DOHH2 (cell line): ENCODE results near the gene BAZ2B.

ENCODE experiments used
- H3F3A ChIP-seq: fragments of 200-600 bp; sonication (generic), shearing (Covaris generic); 2 replicates; pipeline ENCODE4 v1.6.0; 2016; ENCODE audit warnings: antibody characterized with exemption, mild to moderate bottlenecking; ENCODE audit not compliant: control insufficient read depth, insufficient read depth
- H3K27ac ChIP-seq: fragments of 200-600 bp; sonication (generic); 2 replicates; pipeline ENCODE4 v1.5.1; 2014; ENCODE audit warnings: low read depth, mild to moderate bottlenecking, low read length, moderate library complexity
- H3K27me3 ChIP-seq: fragments of 200-600 bp; sonication (generic); 2 replicates; pipeline ENCODE4 v1.6.1; 2014; ENCODE audit warnings: mild to moderate bottlenecking, low read length, mixed read lengths; ENCODE audit not compliant: control insufficient read depth
- H3K36me3 ChIP-seq: fragments of 200-600 bp; sonication (generic); 2 replicates; pipeline ENCODE4 v1.6.1; 2014; ENCODE audit warnings: mild to moderate bottlenecking, low read length, moderate library complexity, mixed read lengths; ENCODE audit not compliant: control insufficient read depth
- H3K4me1 ChIP-seq: fragments of 200-600 bp; sonication (generic); 2 replicates; pipeline ENCODE4 v1.6.1; 2014; ENCODE audit warnings: mild to moderate bottlenecking, low read length, mixed read lengths; ENCODE audit not compliant: control insufficient read depth
- H3K4me2 ChIP-seq: fragments of 200-600 bp; sonication (generic); 2 replicates; pipeline ENCODE4 v1.6.0; 2014; ENCODE audit warnings: mild to moderate bottlenecking, low read length, moderate library complexity
- H3K4me3 ChIP-seq: fragments of 200-600 bp; sonication (generic); 2 replicates; pipeline ENCODE4 v1.5.1; 2014; ENCODE audit warnings: mild to moderate bottlenecking, low read length, mixed read lengths
- H3K79me2 ChIP-seq: fragments of 200-600 bp; sonication (generic); 2 replicates; pipeline ENCODE4 v1.6.1; 2014; ENCODE audit warnings: mild to moderate bottlenecking, low read length, mixed read lengths; ENCODE audit not compliant: control insufficient read depth
- H3K9me2 ChIP-seq: fragments of 200-600 bp; sonication (generic); replicated peaks from 2 replicates; pipeline ENCODE4 v1.6.1; 2014; ENCODE audit warnings: mild to moderate bottlenecking, low read length, mixed read lengths; ENCODE audit not compliant: control insufficient read depth
- H3K9me3 ChIP-seq: fragments of 200-600 bp; sonication (generic); 2 replicates; pipeline ENCODE4 v1.6.1; 2014; ENCODE audit warnings: antibody characterized with exemption, low read length, mixed read lengths; ENCODE audit not compliant: control insufficient read depth, insufficient read depth
- H4K20me1 ChIP-seq: fragments of 200-600 bp; sonication (generic); 2 replicates; pipeline ENCODE4 v1.6.0; 2014; ENCODE audit warnings: low read depth, mild to moderate bottlenecking, antibody characterized with exemption, low read length, moderate library complexity; ENCODE audit not compliant: control insufficient read depth, insufficient read depth
- CTCF ChIP-seq: fragments of 200-600 bp; sonication (generic); IDR thresholded peaks from one replicate; pipeline ENCODE4 v1.5.1; 2014; ENCODE audit warnings: antibody characterized with exemption, mild to moderate bottlenecking, low read depth, low read length; ENCODE audit not compliant: poor library complexity, severe bottlenecking
- EZH2phosphoT487 ChIP-seq: fragments of 200-600 bp; sonication (generic); IDR thresholded peaks from 2 replicates; pipeline ENCODE4 v1.6.1; 2017; ENCODE audit warnings: borderline replicate concordance, mild to moderate bottlenecking, antibody characterized with exemption, low read length, moderate library complexity, mixed read lengths

The BAZ2B gene

GRCh38 chr2:159275111-159275510 is 341.2 kb downstream of the BAZ2B start:
- Histone ChIP-seq H3K4me2 (no peak overlapping the region), H4K20me1 (no peaks in the 10 kb centered on the region), H3F3A (no peaks in the 10 kb centered on the region), H3K27me3 (no peaks in the 10 kb centered on the region), H3K27ac (no peak overlapping the region), H3K4me1 (no peaks in the 10 kb centered on the region), H3K9me2 (no peaks in the 10 kb centered on the region), H3K9me3 (no peaks in the 10 kb centered on the region), H3K36me3 (no peaks in the 10 kb centered on the region), H3K4me3 (no peak overlapping the region), H3K79me2 (no peaks in the 10 kb centered on the region)
- TF ChIP-seq CTCF (no peak), EZH2phosphoT487 (no peak)

- H3K36me3 ChIP-seq, result no peaks in the 10 kb centered on the region
- no peak for TF ChIP-seq CTCF
- H3K9me2 ChIP-seq, result no peaks in the 10 kb centered on the region
- no peaks in the 10 kb centered on the region for H3F3A ChIP-seq
- H3K79me2 ChIP-seq, result no peaks in the 10 kb centered on the region
- no peaks in the 10 kb centered on the region for H3K4me1 ChIP-seq
- H3K4me2 ChIP-seq, result no peak overlapping the region
- no peak overlapping the region for H3K27ac ChIP-seq
- no peak overlapping the region for H3K4me3 ChIP-seq
- no peaks in the 10 kb centered on the region for H4K20me1 ChIP-seq
- no peaks in the 10 kb centered on the region for H3K9me3 ChIP-seq
- no peaks in the 10 kb centered on the region for H3K27me3 ChIP-seq
These were observed 344.2 kb downstream of the BAZ2B start for GRCh38 chr2:159272156-159272555.

- H3K4me1 ChIP-seq, result no peaks in the 10 kb centered on the region
- H3K36me3 ChIP-seq, result no peaks in the 10 kb centered on the region
- H4K20me1 ChIP-seq, result no peaks in the 10 kb centered on the region
- H3K4me2 ChIP-seq, result no peak overlapping the region
- no peaks in the 10 kb centered on the region for H3K27me3 ChIP-seq
- no peaks in the 10 kb centered on the region for H3F3A ChIP-seq
- TF ChIP-seq EZH2phosphoT487, result no peak
- TF ChIP-seq CTCF, result no peak
- no peak overlapping the region for H3K4me3 ChIP-seq
- no peaks in the 10 kb centered on the region for H3K9me3 ChIP-seq
- H3K9me2 ChIP-seq, result no peaks in the 10 kb centered on the region
- H3K27ac ChIP-seq, result no peak overlapping the region
- H3K79me2 ChIP-seq, result no peaks in the 10 kb centered on the region
These were observed 345.5 kb downstream of the BAZ2B start for GRCh38 chr2:159270744-159271379.
